Upper lobe of right lung (tissue), 1 donor: Measurements from ENCODE around the gene CSNK2A3. TPM values are rescaled to one million over a fixed set of nuclear protein-coding genes. Genes with fewer than 3 reads are reported as not detected.
A peak's percentile ranks its signal among the peaks of the same experiment; 100 is the strongest.

Experiments used
- ATAC-seq: fragments of 200-7000 bp; cut with Tn5 transposase; one replicate; pipeline ENCODE4 v1.9.1; 2020; ENCODE audit warnings: mild to moderate bottlenecking, moderate library complexity
- DNase-seq: peaks from one replicate; pipeline ENCODE4 v3.0.0-alpha.2; 2020
- H3K27ac ChIP-seq: fragments of 200-600 bp; one replicate; pipeline ENCODE4 v1.8.0; 2022
- H3K27me3 ChIP-seq: fragments of 200-600 bp; one replicate; pipeline ENCODE4 v1.8.0; 2022; ENCODE audit warnings: mild to moderate bottlenecking
- H3K36me3 ChIP-seq: fragments of 200-600 bp; one replicate; pipeline ENCODE4 v1.8.0; 2022
- H3K4me1 ChIP-seq: fragments of 200-600 bp; one replicate; pipeline ENCODE4 v1.8.0; 2022
- H3K4me3 ChIP-seq: fragments of 200-600 bp; one replicate; pipeline ENCODE4 v1.8.0; 2022; ENCODE audit warnings: mild to moderate bottlenecking
- H3K9me3 ChIP-seq: fragments of 200-600 bp; one replicate; pipeline ENCODE4 v1.8.0; 2022
- intact Hi-C: fragments of 100-400 bp; cut with DNase I; formaldehyde crosslinking; loops from one replicate; pipeline ENCODE4 v1.11.0; 2022
- total RNA-seq: library from RNA; stranded (reverse); fragmentation: NEBNext Ultra II Directional; extraction: Animal tissue kit (Norgen Biotek cat#: 25700); gene quantifications from one replicate; pipeline ENCODE4 v1.2.1, GENCODE V29; 2021
- TF ChIP-seq, protein P1 (sequence below): fragments of 200-600 bp; IDR thresholded peaks from one replicate; pipeline ENCODE4 v1.8.0; 2022; ENCODE audit warnings: antibody characterized with exemption
- donor health status: DM: no; HTN: yes; CAD: no; lungs with severe emphysema.

CSNK2A3 gene
- total RNA-seq, 1 donor from 2014 or later = 3.9 TPM

- no peak for ATAC-seq
- no peak overlapping the region for H3K4me3 ChIP-seq
- peaks cover 29% of the 10 kb centered on the region for H3K4me1 ChIP-seq
- no peak overlapping the region for H3K27ac ChIP-seq
- intact Hi-C loops = no loop called here
- no peaks in the 10 kb centered on the region for H3K36me3 ChIP-seq
- TF ChIP-seq, protein P1, sequence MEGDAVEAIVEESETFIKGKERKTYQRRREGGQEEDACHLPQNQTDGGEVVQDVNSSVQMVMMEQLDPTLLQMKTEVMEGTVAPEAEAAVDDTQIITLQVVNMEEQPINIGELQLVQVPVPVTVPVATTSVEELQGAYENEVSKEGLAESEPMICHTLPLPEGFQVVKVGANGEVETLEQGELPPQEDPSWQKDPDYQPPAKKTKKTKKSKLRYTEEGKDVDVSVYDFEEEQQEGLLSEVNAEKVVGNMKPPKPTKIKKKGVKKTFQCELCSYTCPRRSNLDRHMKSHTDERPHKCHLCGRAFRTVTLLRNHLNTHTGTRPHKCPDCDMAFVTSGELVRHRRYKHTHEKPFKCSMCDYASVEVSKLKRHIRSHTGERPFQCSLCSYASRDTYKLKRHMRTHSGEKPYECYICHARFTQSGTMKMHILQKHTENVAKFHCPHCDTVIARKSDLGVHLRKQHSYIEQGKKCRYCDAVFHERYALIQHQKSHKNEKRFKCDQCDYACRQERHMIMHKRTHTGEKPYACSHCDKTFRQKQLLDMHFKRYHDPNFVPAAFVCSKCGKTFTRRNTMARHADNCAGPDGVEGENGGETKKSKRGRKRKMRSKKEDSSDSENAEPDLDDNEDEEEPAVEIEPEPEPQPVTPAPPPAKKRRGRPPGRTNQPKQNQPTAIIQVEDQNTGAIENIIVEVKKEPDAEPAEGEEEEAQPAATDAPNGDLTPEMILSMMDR = no peak
- H3K9me3 ChIP-seq = no peaks in the 10 kb centered on the region
- no peak for DNase-seq
- H3K27me3 ChIP-seq = no peaks in the 10 kb centered on the region
Observed at GRCh38 chr11:11351042-11351586, 1.9 kb downstream of the CSNK2A3 start.

- peak; percentile 8 for ATAC-seq
- no peaks in the 10 kb centered on the region for H3K36me3 ChIP-seq
- intact Hi-C loops = no loop called here
- no peak for DNase-seq
- H3K27me3 ChIP-seq = no peaks in the 10 kb centered on the region
- TF ChIP-seq, protein P1 = no peak
- no peaks in the 10 kb centered on the region for H3K9me3 ChIP-seq
- H3K4me3 ChIP-seq = no peak overlapping the region
- peaks cover 29% of the 10 kb centered on the region for H3K4me1 ChIP-seq
- no peak overlapping the region for H3K27ac ChIP-seq
Observed at GRCh38 chr11:11349870-11350337, 3.1 kb downstream of the CSNK2A3 start.

DNA sequence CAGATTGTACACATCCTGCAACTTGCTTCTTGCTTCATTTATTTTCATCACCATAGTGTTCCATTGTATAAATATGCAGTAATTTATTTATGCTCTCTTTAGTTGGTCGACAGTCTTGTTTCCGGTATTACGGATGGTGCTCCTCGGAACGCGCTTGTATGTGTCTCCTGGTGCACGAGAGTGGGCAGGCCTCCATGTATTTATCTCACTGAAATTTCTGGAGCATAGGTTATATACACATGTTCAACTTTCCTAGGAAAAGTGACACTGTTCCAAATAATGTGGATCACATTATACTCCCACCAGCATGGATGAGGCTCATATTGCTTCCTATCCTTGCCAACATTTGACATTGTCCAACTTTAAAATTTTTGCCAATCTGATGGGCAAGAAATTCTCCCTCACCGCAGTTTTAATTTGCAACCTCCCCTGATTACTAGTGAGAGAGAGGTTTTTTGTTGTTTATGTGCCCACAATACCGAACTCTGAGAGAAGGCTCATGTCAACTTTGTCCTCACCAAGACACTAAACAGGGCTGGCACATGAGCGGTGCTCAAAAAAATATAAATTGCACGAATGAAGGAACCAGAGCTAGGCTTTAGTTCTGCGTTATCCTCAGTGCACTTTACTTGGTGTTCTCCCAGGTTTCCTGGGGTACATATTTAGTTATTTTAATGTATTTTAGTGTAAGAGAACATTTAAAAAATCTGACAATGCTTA is 3.8 kb downstream of the CSNK2A3 start:
- Histone ChIP-seq H3K27me3 (no peaks in the 10 kb centered on the region), H3K27ac (no peak overlapping the region), H3K9me3 (no peaks in the 10 kb centered on the region), H3K4me3 (no peak overlapping the region), H3K4me1 (peaks cover 29% of the 10 kb centered on the region), H3K36me3 (no peaks in the 10 kb centered on the region)
- TF ChIP-seq, protein P1 = no peak
- intact Hi-C loops = no loop called here
- no peak for DNase-seq
- no peak for ATAC-seq

GRCh38 chr11:11348303-11348702 is 4.7 kb downstream of the CSNK2A3 start:
- peaks cover 29% of the 10 kb centered on the region for H3K4me1 ChIP-seq
- intact Hi-C loops = no loop called here
- TF ChIP-seq, protein P1 = no peak
- no peaks in the 10 kb centered on the region for H3K27me3 ChIP-seq
- H3K9me3 ChIP-seq = no peaks in the 10 kb centered on the region
- no peak overlapping the region for H3K27ac ChIP-seq
- H3K36me3 ChIP-seq = no peaks in the 10 kb centered on the region
- no peak overlapping the region for H3K4me3 ChIP-seq
- DNase-seq = no peak
- no peak for ATAC-seq

- Histone ChIP-seq H3K4me3 (no peak overlapping the region), H3K27me3 (no peaks in the 10 kb centered on the region), H3K27ac (no peak overlapping the region), H3K36me3 (no peaks in the 10 kb centered on the region), H3K9me3 (no peaks in the 10 kb centered on the region), H3K4me1 (peaks cover 29% of the 10 kb centered on the region)
- ATAC-seq (no peak), DNase-seq (no peak)
- intact Hi-C loops = no loop called here
- TF ChIP-seq, protein P1 = no peak
Observed at GRCh38 chr11:11347592-11347991, 5.5 kb downstream of the CSNK2A3 start.
